RCC 7860 (cell line): Measurements from ENCODE around the gene SEC14L1.
"Not testable (repeated sequence)": the region's sequence is repeated elsewhere in the genome, so short reads cannot be mapped to it uniquely, and the experiment has no call there.

Source experiments
- DNase-seq: peaks from one replicate; pipeline ENCODE4 v3.0.0-alpha.2; 2015; ENCODE audit warnings: low spot score
- FAIRE-seq: peaks from 2 replicates; lab custom pipeline; 2012; peaks lifted over from hg19 to GRCh38; lab: Jason Lieb, UNC

SEC14L1 gene

GRCh38 chr17:77140166-77140877 is 447 bp upstream of the SEC14L1 start:
- FAIRE-seq, result peak; percentile 64

GRCh38 chr17:77141846-77142449 is 1.2 kb downstream of the SEC14L1 start:
- peak; percentile 36 for DNase-seq
- no peak for FAIRE-seq

More at GRCh38 chr17:77140166-77140877, 447 bp upstream of the SEC14L1 start:
- DNase-seq, result peak; percentile 95

- FAIRE-seq (no peak), DNase-seq (no peak)
Observed at GRCh38 chr17:77142689-77143088, 1.9 kb downstream of the SEC14L1 start.

- DNase-seq (no peak), FAIRE-seq (no peak)
Observed at GRCh38 chr17:77143306-77143705, 2.5 kb downstream of the SEC14L1 start.

GRCh38 chr17:77144227-77144626 is 3.5 kb downstream of the SEC14L1 start:
- FAIRE-seq (no peak), DNase-seq (no peak)

- no peak for FAIRE-seq
- no peak for DNase-seq
Observed at GRCh38 chr17:77145224-77145611, 4.4 kb downstream of the SEC14L1 start.

GRCh38 chr17:77145612-77146245 is 5.0 kb downstream of the SEC14L1 start:
- DNase-seq (peak; percentile 86), FAIRE-seq (peak; percentile 79)

- no peak for DNase-seq
- FAIRE-seq, result no peak
Observed at GRCh38 chr17:77146246-77146632, 5.5 kb downstream of the SEC14L1 start.

GRCh38 chr17:77146882-77147281 is 6.1 kb downstream of the SEC14L1 start:
- FAIRE-seq (no peak), DNase-seq (no peak)

- DNase-seq (no peak), FAIRE-seq (no peak)
Observed at GRCh38 chr17:77147357-77147801, 6.6 kb downstream of the SEC14L1 start.

- FAIRE-seq (no peak), DNase-seq (no peak)
Observed at GRCh38 chr17:77148077-77148939, 7.5 kb downstream of the SEC14L1 start.

- DNase-seq, result no peak
- no peak for FAIRE-seq
Observed at GRCh38 chr17:77148940-77149510, 8.3 kb downstream of the SEC14L1 start.

- FAIRE-seq (no peak), DNase-seq (no peak)
Observed at GRCh38 chr17:77150196-77150595, 9.4 kb downstream of the SEC14L1 start.

- no peak for DNase-seq
- FAIRE-seq, result no peak
Observed at GRCh38 chr17:77151186-77151585, 10.4 kb downstream of the SEC14L1 start.

- DNase-seq, FAIRE-seq: not testable (repeated sequence)
Observed at GRCh38 chr17:77152056-77152455, 11.3 kb downstream of the SEC14L1 start.

- DNase-seq (no peak), FAIRE-seq (no peak)
Observed at GRCh38 chr17:77153472-77153871, 12.7 kb downstream of the SEC14L1 start.

GRCh38 chr17:77153999-77154586 is 13.3 kb downstream of the SEC14L1 start:
- no peak for DNase-seq
- FAIRE-seq, result no peak

GRCh38 chr17:77155125-77155524 is 14.4 kb downstream of the SEC14L1 start:
- no peak for FAIRE-seq

GRCh38 chr17:77157766-77158165 is 17.0 kb downstream of the SEC14L1 start:
- FAIRE-seq, DNase-seq: not testable (repeated sequence)

More at GRCh38 chr17:77155125-77155524, 14.4 kb downstream of the SEC14L1 start:
- no peak for DNase-seq
